Measurements from ENCODE around the gene TAF4. TPM values are rescaled to one million over a fixed set of nuclear protein-coding genes. Genes with fewer than 3 reads are reported as not detected.

TAF4 gene
- total and polyA plus RNA-seq, 2 donors (not counting 1 experiment from before 2014, with no cell fraction given): 2.6 to 3.0 TPM

- no peak overlapping the region for H3K4me2 ChIP-seq (ENCODE audit: extremely low read depth, insufficient read depth, low read length)
- no peaks in the 10 kb centered on the region for H3K9me3 ChIP-seq (ENCODE audit: control insufficient read depth, insufficient read depth, low read depth, low read length)
- H3K27ac ChIP-seq (ENCODE audit: insufficient read depth, low read length): no peak overlapping the region
- H3K4me3 ChIP-seq (replicated peaks in 1 of 4; ENCODE audit: control extremely low read depth in 1 of 4, insufficient read depth in 1 of 4, low read depth in 3 of 4, low read length in 4 of 4): no peak overlapping the region
- no peaks in the 10 kb centered on the region for H3K36me3 ChIP-seq (ENCODE audit: control insufficient read depth, insufficient read depth, low read length)
- H3K9ac ChIP-seq (ENCODE audit: insufficient read depth, low read length): no peak overlapping the region
- no peak overlapping the region for H2AFZ ChIP-seq (ENCODE audit: low read length)
- H3K27me3 ChIP-seq (ENCODE audit: control insufficient read depth, insufficient read depth, low read length): no peaks in the 10 kb centered on the region
- H3K79me2 ChIP-seq (ENCODE audit: control insufficient read depth, insufficient read depth, low read length): peaks cover 13% of the 10 kb centered on the region
- TF ChIP-seq EZH2 (IDR thresholded peaks at IDR 0.05; ENCODE audit: low read length, missing control alignments): no peak
- no peaks in the 10 kb centered on the region for H4K20me1 ChIP-seq (ENCODE audit: control insufficient read depth, extremely low read depth, insufficient read depth, low read length)
- DNase-seq (ENCODE audit: low read depth in 2 of 2): no peak
- H3K4me1 ChIP-seq (ENCODE audit: control insufficient read depth, extremely low read depth, insufficient read depth, low read length): peaks cover 2% of the 10 kb centered on the region
Observed at GRCh38 chr20:62048346-62048761, 17.3 kb downstream of the TAF4 start.

GRCh38 chr20:62047666-62048345 is 17.9 kb downstream of the TAF4 start:
- Histone ChIP-seq H3K4me1 (ENCODE audit: control insufficient read depth, extremely low read depth, insufficient read depth, low read length) (peaks cover 2% of the 10 kb centered on the region), H3K9ac (ENCODE audit: insufficient read depth, low read length) (no peak overlapping the region), H4K20me1 (ENCODE audit: control insufficient read depth, extremely low read depth, insufficient read depth, low read length) (no peaks in the 10 kb centered on the region), H3K4me2 (ENCODE audit: extremely low read depth, insufficient read depth, low read length) (no peak overlapping the region), H3K9me3 (ENCODE audit: control insufficient read depth, insufficient read depth, low read depth, low read length) (no peaks in the 10 kb centered on the region), H3K4me3 (replicated peaks in 1 of 4; ENCODE audit: control extremely low read depth in 1 of 4, insufficient read depth in 1 of 4, low read depth in 3 of 4, low read length in 4 of 4) (no peak overlapping the region), H3K27ac (ENCODE audit: insufficient read depth, low read length) (no peak overlapping the region), H3K27me3 (ENCODE audit: control insufficient read depth, insufficient read depth, low read length) (no peaks in the 10 kb centered on the region), H2AFZ (ENCODE audit: low read length) (no peak overlapping the region), H3K36me3 (ENCODE audit: control insufficient read depth, insufficient read depth, low read length) (no peaks in the 10 kb centered on the region), H3K79me2 (ENCODE audit: control insufficient read depth, insufficient read depth, low read length) (peaks cover 13% of the 10 kb centered on the region)
- DNase-seq (ENCODE audit: low read depth in 2 of 2): no peak
- TF ChIP-seq EZH2 (IDR thresholded peaks at IDR 0.05; ENCODE audit: low read length, missing control alignments) (no peak), CTCF (conservative IDR thresholded peaks at IDR 0.05 in 1 of 2, IDR thresholded peaks at IDR 0.05 in 1 of 2; ENCODE audit: low read depth in 1 of 2, low read length in 2 of 2) (no peak)

- Histone ChIP-seq H3K9me3 (ENCODE audit: control insufficient read depth, insufficient read depth, low read depth, low read length) (no peaks in the 10 kb centered on the region), H3K27me3 (ENCODE audit: control insufficient read depth, insufficient read depth, low read length) (no peaks in the 10 kb centered on the region), H3K4me3 (replicated peaks in 1 of 4; ENCODE audit: control extremely low read depth in 1 of 4, insufficient read depth in 1 of 4, low read depth in 3 of 4, low read length in 4 of 4) (no peak overlapping the region), H3K27ac (ENCODE audit: insufficient read depth, low read length) (no peak overlapping the region), H4K20me1 (ENCODE audit: control insufficient read depth, extremely low read depth, insufficient read depth, low read length) (no peaks in the 10 kb centered on the region), H2AFZ (ENCODE audit: low read length) (no peak overlapping the region), H3K79me2 (ENCODE audit: control insufficient read depth, insufficient read depth, low read length) (peaks cover 8% of the 10 kb centered on the region), H3K9ac (ENCODE audit: insufficient read depth, low read length) (no peak overlapping the region), H3K36me3 (ENCODE audit: control insufficient read depth, insufficient read depth, low read length) (no peaks in the 10 kb centered on the region), H3K4me1 (ENCODE audit: control insufficient read depth, extremely low read depth, insufficient read depth, low read length) (peaks cover 2% of the 10 kb centered on the region), H3K4me2 (ENCODE audit: extremely low read depth, insufficient read depth, low read length) (no peak overlapping the region)
- TF ChIP-seq EZH2 (IDR thresholded peaks at IDR 0.05; ENCODE audit: low read length, missing control alignments) (no peak), CTCF (conservative IDR thresholded peaks at IDR 0.05 in 1 of 2, IDR thresholded peaks at IDR 0.05 in 1 of 2; ENCODE audit: low read depth in 1 of 2, low read length in 2 of 2) (no peak)
- DNase-seq (ENCODE audit: low read depth in 2 of 2): no peak
Observed at GRCh38 chr20:62046431-62046830, 19.2 kb downstream of the TAF4 start.

Data from fibroblast of lung (primary cell).